GM15510 (cell line): Measurements from ENCODE around the gene OR1J1.

Experiments
- POLR2A ChIP-seq: IDR thresholded peaks from 3 replicates; pipeline ENCODE4 v1.6.1; 2011; ENCODE audit warnings: borderline replicate concordance; ENCODE audit not compliant: insufficient read length; ENCODE audit errors: extremely low read depth

OR1J1 gene

DNA sequence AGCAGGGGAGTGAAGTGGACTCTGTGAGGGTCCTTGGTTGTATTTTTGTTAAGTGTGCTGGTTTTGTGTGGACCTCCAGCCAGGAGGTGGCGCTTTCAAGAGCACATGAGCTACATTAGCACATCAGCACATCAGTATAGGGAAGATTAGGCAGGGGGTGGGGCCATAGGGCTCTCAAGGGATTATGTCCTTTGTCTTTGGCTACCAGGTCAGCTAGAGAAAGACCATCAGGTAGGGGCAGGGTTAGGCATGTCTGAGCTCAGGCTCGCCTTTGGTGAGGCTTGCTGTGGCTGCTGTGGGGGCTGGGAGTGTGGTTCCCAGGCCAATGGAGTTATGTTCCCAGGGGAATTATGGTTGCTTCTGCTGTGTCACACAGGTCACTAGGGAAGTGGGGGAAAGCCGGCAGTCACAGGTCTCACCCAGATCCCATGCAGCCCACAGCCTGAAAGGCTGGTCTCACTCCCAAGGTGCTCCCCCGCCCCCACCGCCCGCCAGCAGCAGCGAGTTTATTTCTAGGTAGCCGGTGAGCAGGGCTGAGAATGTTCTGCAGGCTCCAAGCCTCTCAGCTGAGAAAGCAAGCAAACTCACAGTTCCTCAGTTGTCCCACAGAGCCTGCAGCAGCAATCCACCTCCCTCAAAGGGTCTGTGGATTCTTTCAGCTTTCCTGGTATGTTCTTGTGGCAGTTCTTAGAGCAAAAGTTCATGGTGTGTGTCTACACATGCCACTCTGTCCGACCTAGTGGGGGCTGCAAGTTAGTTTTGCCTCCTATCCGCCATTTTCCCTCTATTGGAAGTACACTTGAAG is 13.7 kb downstream of the OR1J1 start:
- no peak for TF ChIP-seq POLR2A

GRCh38 chr9:122457787-122458186 is 19.9 kb downstream of the OR1J1 start:
- TF ChIP-seq POLR2A = no peak

GRCh38 chr9:122456123-122456522 is 21.6 kb downstream of the OR1J1 start:
- no peak for TF ChIP-seq POLR2A

- no peak for TF ChIP-seq POLR2A
Measured at GRCh38 chr9:122453677-122454135, 24.0 kb downstream of the OR1J1 start.

DNA sequence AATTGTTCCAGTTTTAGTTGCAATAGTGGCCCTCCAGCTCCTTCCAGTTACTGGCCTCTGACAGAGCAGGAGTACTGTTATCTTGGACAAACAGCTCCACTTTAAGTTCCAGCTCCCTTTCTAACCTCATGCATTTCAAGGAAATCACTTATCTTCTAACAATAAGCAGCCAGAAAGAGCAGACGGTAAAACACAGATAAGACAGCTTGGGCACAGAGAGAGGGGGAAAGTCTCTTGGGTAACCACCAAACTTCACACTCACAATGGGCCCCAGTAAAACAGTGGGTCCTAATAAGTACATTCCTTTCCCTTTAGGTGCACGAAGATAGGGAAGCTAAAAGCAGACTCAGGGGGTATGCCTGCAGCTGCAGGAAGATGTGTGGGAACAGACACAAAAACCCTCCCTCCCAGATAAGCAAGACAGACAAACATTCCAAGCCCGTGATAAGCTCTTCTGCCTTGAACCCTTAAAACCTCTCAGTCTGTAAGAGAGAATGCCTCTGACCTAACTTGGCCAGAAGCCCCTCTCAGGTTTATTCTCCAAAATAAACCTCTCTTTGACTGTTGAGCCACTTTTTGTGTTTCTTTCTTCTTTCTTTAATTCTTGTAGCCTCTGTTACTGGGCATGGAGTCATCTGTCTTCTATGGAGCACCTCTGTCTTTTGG is 30.8 kb downstream of the OR1J1 start:
- TF ChIP-seq POLR2A = no peak

DNA sequence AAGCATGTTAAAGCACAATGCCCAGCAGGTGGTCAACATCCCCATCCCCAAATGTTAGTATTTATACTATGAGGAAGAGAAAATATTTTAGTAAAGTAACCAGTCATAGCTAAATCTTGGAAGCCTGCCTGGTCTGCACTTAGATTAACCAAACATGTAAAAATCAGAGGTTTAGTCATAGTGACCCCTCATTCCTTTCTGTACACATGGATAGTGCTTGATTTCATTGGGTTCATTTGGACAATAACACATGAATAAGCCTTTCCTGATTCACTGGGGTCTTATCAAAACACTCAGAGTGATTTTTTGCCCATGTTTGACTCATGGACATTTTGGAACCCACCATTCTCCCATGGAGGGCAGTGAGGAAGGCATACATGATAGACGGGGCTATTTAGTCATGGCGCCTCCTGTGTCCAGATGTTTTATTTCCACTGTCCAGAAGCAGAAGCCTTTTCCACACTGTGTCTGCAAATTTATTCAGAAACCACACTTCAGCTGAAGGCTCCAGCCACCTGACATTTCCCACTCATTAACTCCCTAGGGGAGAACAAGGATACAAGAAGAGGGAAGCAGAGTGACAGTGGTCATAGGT is 32.5 kb downstream of the OR1J1 start:
- no peak for TF ChIP-seq POLR2A

DNA sequence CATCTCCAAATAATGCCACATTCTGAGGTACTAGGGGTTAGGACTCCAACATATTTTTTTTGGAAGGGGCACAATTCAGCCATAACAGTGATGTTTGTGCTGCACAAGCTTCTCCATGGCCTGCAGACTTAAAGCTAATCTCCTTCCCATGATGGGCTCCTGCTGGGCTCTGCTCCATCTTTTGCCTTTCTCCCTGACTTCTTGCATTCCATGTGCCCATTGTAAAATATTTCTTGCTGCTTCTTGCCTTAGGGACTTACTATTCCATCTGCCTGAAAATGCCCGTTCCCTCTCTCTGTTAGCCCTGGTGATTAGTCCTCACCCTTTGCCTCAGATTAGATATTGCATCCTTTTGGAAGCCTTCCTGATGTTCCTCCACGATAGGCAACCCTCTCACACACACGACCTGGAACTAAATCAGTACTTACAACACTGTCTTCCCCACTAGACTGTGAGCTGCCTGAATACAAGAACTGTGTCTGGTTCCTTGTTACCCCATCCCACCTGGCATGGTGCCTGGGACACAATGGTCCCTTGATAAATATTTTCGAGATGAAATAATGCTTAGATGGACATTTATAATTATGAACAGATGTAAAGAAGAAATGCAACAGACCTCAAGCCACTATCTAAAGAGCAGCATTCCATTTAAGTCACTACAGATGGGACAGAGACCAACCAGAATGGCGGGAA is 33.5 kb downstream of the OR1J1 start:
- no peak for TF ChIP-seq POLR2A

DNA sequence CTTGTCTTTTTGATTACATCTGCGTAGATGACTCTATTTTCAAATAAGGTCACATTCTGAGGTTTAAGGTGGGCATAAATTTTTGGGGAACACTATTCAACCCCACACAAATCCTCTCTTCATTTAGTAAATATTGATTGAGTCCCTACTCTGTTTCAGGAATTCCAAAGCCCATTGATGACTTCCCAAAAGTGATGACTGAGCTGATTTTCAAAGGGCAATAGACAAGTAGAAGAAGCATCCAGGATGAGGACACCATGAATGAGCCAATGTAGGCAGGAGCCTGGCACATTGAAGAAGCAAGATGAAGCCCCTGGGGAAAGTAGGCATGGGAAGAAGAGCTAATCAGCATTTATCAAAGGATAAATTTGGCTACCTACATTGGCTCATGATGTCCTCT is 35.2 kb downstream of the OR1J1 start:
- TF ChIP-seq POLR2A = no peak
